GM10847 (cell line): ENCODE data around the gene ECSIT.

Experiments used
- POLR2A ChIP-seq: IDR thresholded peaks from 2 replicates; pipeline ENCODE4 v1.6.1; 2011; ENCODE audit not compliant: insufficient read length; ENCODE audit errors: extremely low read depth

ECSIT gene

DNA sequence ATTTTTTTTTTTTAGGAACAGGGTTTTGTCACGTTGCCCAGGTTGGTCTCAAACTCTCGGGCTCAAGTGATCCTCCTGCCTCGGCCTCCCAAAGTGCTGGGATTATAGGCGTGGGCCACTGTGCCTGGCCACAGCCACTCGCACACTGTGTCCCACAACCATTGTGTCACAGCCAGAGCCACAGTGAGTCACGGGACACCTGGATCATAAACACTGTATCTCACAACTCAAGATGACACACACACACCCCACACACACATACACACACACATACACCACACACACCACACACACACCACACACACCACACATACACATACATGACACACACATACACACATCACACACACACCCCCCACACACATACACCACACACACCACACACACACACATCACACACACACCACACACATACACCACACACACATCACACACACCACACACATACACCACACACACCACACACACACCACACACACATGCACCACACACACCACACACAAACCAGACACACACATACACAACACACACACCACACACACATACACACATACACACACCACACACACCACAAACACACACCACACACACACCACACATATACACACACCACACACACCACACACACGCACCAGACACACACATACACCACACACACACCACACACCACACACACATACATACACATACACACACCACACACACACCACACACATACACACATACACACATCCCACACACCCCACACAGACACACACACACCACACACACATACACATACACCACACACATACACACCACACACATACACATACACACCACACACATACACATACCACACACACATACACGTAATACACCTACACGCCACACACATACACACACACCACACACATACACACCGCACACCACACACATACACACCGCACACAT, 64.3 kb downstream of the ECSIT start:
- TF ChIP-seq POLR2A: no peak

- no peak for TF ChIP-seq POLR2A
Measured at GRCh38 chr19:11463391-11463790, 65.5 kb downstream of the ECSIT start.

GRCh38 chr19:11461453-11461852, 67.5 kb downstream of the ECSIT start:
- no peak for TF ChIP-seq POLR2A

- no peak for TF ChIP-seq POLR2A
Measured at GRCh38 chr19:11460207-11460606, 68.7 kb downstream of the ECSIT start.

DNA sequence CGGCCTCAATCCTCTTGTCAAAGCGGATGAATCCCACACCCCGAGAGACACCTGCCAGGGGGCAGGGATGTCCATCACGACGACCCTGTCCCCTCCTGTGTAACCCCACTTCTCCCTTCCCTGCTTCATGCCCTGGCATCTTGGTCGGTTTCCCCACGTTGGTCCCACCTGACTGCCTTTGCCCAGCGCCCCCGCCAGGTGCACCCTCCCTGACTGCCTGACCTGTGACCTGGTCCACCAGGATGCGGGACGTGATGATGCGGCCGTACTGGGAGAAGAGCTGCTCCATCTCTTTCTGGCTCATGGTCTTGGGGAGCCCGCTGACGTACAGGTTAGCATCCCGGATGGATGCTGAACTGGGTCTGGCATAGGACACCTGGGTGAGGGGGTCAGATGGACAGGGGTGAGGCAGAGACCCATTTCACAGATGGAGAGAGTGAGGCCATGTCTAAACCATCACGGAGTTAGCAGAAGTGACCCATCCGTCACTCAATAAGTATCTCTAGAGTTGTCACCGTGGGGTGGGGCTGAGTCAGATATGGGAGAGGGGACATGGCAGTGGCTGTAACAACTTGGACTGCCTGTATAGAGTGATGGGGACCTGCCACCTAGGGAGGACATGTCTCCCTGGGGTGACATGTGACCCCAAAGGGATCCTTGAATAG, 70.6 kb downstream of the ECSIT start:
- no peak for TF ChIP-seq POLR2A

GRCh38 chr19:11457831-11458230, 71.1 kb downstream of the ECSIT start:
- TF ChIP-seq POLR2A: no peak

GRCh38 chr19:11457115-11457514, 71.8 kb downstream of the ECSIT start:
- TF ChIP-seq POLR2A: no peak

GRCh38 chr19:11456659-11457058, 72.3 kb downstream of the ECSIT start:
- TF ChIP-seq POLR2A: no peak
